HEK293 (cell line): ENCODE results near the gene NR1H2.

Source experiments
- CTCF ChIA-PET: fragments of 350-600 bp; formaldehyde crosslinking; extraction: SDS; loops from one replicate; lab custom pipeline; 2021; ENCODE audit warnings: antibody characterized with exemption; lab: Yijun Ruan, JAX
- POLR2A ChIA-PET: fragments of 300-600 bp; formaldehyde crosslinking; extraction: SDS; loops from one replicate; lab custom pipeline; 2020; ENCODE audit warnings: antibody characterized with exemption, inconsistent platforms; lab: Yijun Ruan, JAX
- H3K27ac ChIP-seq: fragments of 200-500 bp; sonication (Bioruptor generic); 2 replicates; pipeline ENCODE4 v1.5.1; 2014; ENCODE audit warnings: low read depth, low read length, control low read depth, inconsistent platforms; ENCODE audit errors: extremely low read depth
- H3K36me3 ChIP-seq, 2 experiments: fragments of 200-500 bp in 1 of 2; sonication (Bioruptor generic) in 1 of 2; 1 replicate in 1 of 2; 2 replicates in 1 of 2; pipeline ENCODE4 v1.5.1; 2014 to 2017; ENCODE audit warnings: inconsistent platforms in 2 of 2, low read length in 2 of 2; ENCODE audit not compliant: control insufficient read depth in 2 of 2, insufficient read depth in 1 of 2
- H3K4me1 ChIP-seq: fragments of 200-500 bp; sonication (Bioruptor generic); 2 replicates; pipeline ENCODE4 v1.5.1; 2014; ENCODE audit warnings: mild to moderate bottlenecking, low read length, inconsistent platforms; ENCODE audit not compliant: control insufficient read depth, insufficient read depth
- H3K4me3 ChIP-seq: 2 replicates; pipeline ENCODE4 v1.5.1; 2011; ENCODE audit warnings: low read depth, mild to moderate bottlenecking, control low read depth, low read length, moderate library complexity
- H3K9me3 ChIP-seq: fragments of 200-500 bp; sonication (Bioruptor generic); 2 replicates; pipeline ENCODE4 v1.5.1; 2014; ENCODE audit warnings: low read depth, low read length, inconsistent platforms; ENCODE audit not compliant: control insufficient read depth, insufficient read depth
- BCL11B ChIP-seq: fragments of 450-650 bp; formaldehyde crosslinking; IDR thresholded peaks from 2 replicates; pipeline ENCODE4 v1.5.1; 2016; ENCODE audit warnings: low read depth, missing biosample characterization, missing genetic modification characterization
- KLF1 ChIP-seq: fragments of 450-650 bp; formaldehyde crosslinking; IDR thresholded peaks from 2 replicates; pipeline ENCODE4 v1.5.1; 2016; ENCODE audit warnings: missing biosample characterization, missing genetic modification characterization
- PATZ1 ChIP-seq: fragments of 450-650 bp; formaldehyde crosslinking; IDR thresholded peaks from 2 replicates; pipeline ENCODE4 v1.5.1; 2016; ENCODE audit warnings: missing biosample characterization, missing genetic modification characterization
- SP2 ChIP-seq: fragments of 450-650 bp; formaldehyde crosslinking; IDR thresholded peaks from 2 replicates; pipeline ENCODE4 v1.5.1; 2016; ENCODE audit warnings: missing biosample characterization, missing genetic modification characterization
- ZNF132 ChIP-seq: fragments of 450-650 bp; formaldehyde crosslinking; IDR thresholded peaks from 2 replicates; pipeline ENCODE4 v1.5.1; 2017; ENCODE audit warnings: missing biosample characterization, missing genetic modification characterization, borderline replicate concordance
- ZNF248 ChIP-seq: fragments of 450-650 bp; formaldehyde crosslinking; IDR thresholded peaks from 2 replicates; pipeline ENCODE4 v1.5.1; 2017; ENCODE audit warnings: missing biosample characterization, missing genetic modification characterization
- ZNF292 ChIP-seq: fragments of 450-650 bp; formaldehyde crosslinking; IDR thresholded peaks from 2 replicates; pipeline ENCODE4 v1.5.1; 2016; ENCODE audit warnings: low read depth, missing biosample characterization, missing genetic modification characterization, borderline replicate concordance
- ZNF341 ChIP-seq: fragments of 450-650 bp; formaldehyde crosslinking; IDR thresholded peaks from 2 replicates; pipeline ENCODE4; 2016; ENCODE audit warnings: low read depth, missing biosample characterization, missing genetic modification characterization
- ZNF530 ChIP-seq: fragments of 450-650 bp; formaldehyde crosslinking; IDR thresholded peaks from 2 replicates; pipeline ENCODE4 v1.5.1; 2016; ENCODE audit warnings: low read depth, missing biosample characterization, missing genetic modification characterization
- ZNF585B ChIP-seq: fragments of 450-650 bp; formaldehyde crosslinking; IDR thresholded peaks from 2 replicates; pipeline ENCODE4 v1.5.1; 2016; ENCODE audit warnings: missing biosample characterization, missing genetic modification characterization
- ZSCAN18 ChIP-seq: fragments of 450-650 bp; formaldehyde crosslinking; IDR thresholded peaks from 2 replicates; pipeline ENCODE4 v1.5.1; 2016; ENCODE audit warnings: missing biosample characterization, missing genetic modification characterization
- ZSCAN30 ChIP-seq: fragments of 450-650 bp; IDR thresholded peaks from 2 replicates; pipeline ENCODE4 v1.5.1; 2018; ENCODE audit warnings: missing biosample characterization, mild to moderate bottlenecking, missing genetic modification characterization, moderate library complexity
- TF ChIP-seq, protein P1 (sequence below): fragments of 450-650 bp; formaldehyde crosslinking; IDR thresholded peaks from 2 replicates; pipeline ENCODE4 v1.5.1; 2016; ENCODE audit warnings: missing biosample characterization, missing genetic modification characterization
- TF ChIP-seq, protein P2 (sequence below): fragments of 450-650 bp; formaldehyde crosslinking; IDR thresholded peaks from 2 replicates; pipeline ENCODE4 v1.5.1; 2016; ENCODE audit warnings: missing biosample characterization, missing genetic modification characterization

NR1H2 gene

DNA sequence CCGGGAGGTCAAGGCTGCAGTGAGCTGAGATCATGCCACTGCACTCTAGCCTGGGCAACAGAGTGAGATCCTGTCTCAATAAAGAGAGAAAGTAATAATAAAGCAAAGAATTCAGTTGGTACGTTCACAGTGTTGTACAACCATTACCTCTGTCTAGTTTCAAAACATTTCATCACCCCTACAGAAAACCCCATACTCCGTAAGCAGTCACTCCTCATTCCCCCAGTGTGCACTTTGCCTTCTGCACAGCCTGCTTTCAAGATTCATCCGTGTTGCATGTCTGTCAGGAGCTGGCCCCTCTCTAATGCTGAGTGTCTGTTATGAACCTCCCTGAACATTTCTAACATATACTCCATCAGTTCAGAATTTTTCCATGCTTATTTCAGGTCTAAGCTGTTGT lies 17.3 kb downstream of the NR1H2 start (continued):
- TF ChIP-seq, protein P1, sequence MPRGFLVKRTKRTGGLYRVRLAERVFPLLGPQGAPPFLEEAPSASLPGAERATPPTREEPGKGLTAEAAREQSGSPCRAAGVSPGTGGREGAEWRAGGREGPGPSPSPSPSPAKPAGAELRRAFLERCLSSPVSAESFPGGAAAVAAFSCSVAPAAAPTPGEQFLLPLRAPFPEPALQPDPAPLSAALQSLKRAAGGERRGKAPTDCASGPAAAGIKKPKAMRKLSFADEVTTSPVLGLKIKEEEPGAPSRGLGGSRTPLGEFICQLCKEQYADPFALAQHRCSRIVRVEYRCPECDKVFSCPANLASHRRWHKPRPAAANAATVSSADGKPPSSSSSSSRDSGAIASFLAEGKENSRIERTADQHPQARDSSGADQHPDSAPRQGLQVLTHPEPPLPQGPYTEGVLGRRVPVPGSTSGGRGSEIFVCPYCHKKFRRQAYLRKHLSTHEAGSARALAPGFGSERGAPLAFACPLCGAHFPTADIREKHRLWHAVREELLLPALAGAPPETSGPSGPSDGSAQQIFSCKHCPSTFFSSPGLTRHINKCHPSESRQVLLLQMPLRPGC (tag by site-specific recombination) = no peak
- no peak for TF ChIP-seq ZSCAN30 (tag by site-specific recombination)
- no peak for TF ChIP-seq ZNF530 (tag by site-specific recombination)
- TF ChIP-seq SP2 = no peak
- no peak for TF ChIP-seq ZNF132 (tag by site-specific recombination)

DNA sequence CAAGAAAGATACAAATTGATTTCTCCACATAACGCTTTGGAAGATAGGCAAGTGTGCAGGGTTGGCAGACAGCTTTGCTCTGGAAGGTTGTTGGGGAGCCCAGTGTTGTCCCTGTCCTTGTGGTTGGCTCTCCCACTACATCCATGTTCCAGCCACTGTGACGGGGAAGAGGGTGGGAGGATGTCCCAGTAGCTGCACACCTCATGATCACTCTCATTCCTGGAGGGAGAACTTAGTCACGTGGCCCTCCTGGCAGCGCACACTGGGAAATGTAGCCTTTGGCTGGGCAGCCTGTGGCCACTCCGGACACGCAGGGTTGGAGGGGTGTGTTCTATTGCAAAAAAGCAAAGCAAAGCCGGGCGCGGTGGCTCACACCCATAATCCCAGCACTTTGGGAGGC lies 17.8 kb downstream of the NR1H2 start:
- Histone ChIP-seq H3K4me3 (no peak overlapping the region), H3K9me3 (no peaks in the 10 kb centered on the region), H3K4me1 (no peaks in the 10 kb centered on the region), H3K27ac (no peak overlapping the region), H3K36me3 (peaks cover 36 to 38% of the 10 kb centered on the region in 2 experiments)
- ChIA-PET CTCF (interaction anchor here (0.6 to 1.2 kb wide), 3 partner anchors 26 to 146 kb away, joined by 3 to 6 read pairs (median 6); no protein-coding TSS in a partner anchor), POLR2A (interaction anchor here (1.2 kb wide), 1 partner anchor 10 kb away, joined by 7 read pairs; the partner anchor contains the start of gene POLD1)
- no peak for TF ChIP-seq PATZ1 (tag by site-specific recombination)
- peak; percentile 52 for TF ChIP-seq KLF1 (tag by site-specific recombination)

DNA sequence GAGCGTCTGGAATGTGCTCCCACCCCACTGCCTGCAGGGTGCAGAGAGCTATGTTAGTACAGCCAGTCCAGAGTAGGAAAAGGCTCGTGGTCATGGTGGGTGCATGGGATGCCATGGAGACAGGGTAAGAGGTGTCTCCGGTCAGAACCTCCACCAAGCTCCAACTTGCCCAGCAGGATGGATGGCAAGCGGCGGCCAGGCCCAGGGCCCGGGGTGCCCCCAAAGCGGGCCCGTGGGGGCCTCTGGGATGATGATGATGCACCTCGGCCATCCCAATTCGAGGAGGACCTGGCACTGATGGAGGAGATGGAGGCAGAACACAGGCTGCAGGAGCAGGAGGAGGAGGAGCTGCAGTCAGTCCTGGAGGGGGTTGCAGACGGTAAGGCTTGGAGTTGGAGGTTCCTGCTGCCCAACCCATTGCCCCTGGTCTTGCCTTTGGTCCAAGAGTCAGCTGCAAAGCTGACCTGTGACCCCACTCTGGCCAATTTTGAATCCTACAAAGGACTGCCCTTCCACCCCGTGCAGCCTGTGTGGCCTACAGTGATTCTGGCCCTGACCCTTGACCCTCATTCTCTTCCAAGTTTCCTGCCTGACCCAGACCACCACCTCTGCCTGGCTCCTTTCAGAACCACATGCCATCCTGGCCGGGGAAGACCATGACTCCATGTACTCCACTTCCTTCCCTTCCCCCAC lies 22.6 kb downstream of the NR1H2 start:
- Histone ChIP-seq H3K9me3 (no peaks in the 10 kb centered on the region), H3K4me1 (no peaks in the 10 kb centered on the region), H3K27ac (no peak overlapping the region)
- ChIA-PET CTCF (interaction anchor here (0.5 kb wide), 1 partner anchor 62 kb away, joined by 3 read pairs; no protein-coding TSS in a partner anchor), POLR2A (interaction anchor here (1.2 kb wide), 1 partner anchor 15 kb away, joined by 3 read pairs; the partner anchor contains the start of gene POLD1)
- peak; percentile 79 for TF ChIP-seq BCL11B
- TF ChIP-seq ZNF341 (tag by site-specific recombination) = no peak
- TF ChIP-seq, all 188 proteins: peak for 1
- Histone ChIP-seq H3K4me3 (no peak overlapping the region), H3K36me3 (peaks cover 26 to 45% of the 10 kb centered on the region in 2 experiments)

- POLR2A ChIA-PET = interaction anchor here (1.2 kb wide), 1 partner anchor 15 kb away, joined by 3 read pairs; the partner anchor contains the start of gene POLD1
- H3K4me3 ChIP-seq = no peak overlapping the region
- H3K4me1 ChIP-seq = no peaks in the 10 kb centered on the region
- CTCF ChIA-PET = interaction anchor here (0.5 kb wide), 2 partner anchors 61 to 83 kb away, joined by 3 to 4 read pairs; no protein-coding TSS in a partner anchor
- no peak overlapping the region for H3K27ac ChIP-seq
- H3K36me3 ChIP-seq = peaks cover 25 to 44% of the 10 kb centered on the region in 2 experiments
- no peaks in the 10 kb centered on the region for H3K9me3 ChIP-seq
- TF ChIP-seq ZNF248 = no peak
- no peak for TF ChIP-seq ZSCAN18 (tag by site-specific recombination)
- TF ChIP-seq ZNF585B (tag by site-specific recombination) = no peak
- no peak for TF ChIP-seq ZNF292 (tag by site-specific recombination)
- TF ChIP-seq, protein P2, sequence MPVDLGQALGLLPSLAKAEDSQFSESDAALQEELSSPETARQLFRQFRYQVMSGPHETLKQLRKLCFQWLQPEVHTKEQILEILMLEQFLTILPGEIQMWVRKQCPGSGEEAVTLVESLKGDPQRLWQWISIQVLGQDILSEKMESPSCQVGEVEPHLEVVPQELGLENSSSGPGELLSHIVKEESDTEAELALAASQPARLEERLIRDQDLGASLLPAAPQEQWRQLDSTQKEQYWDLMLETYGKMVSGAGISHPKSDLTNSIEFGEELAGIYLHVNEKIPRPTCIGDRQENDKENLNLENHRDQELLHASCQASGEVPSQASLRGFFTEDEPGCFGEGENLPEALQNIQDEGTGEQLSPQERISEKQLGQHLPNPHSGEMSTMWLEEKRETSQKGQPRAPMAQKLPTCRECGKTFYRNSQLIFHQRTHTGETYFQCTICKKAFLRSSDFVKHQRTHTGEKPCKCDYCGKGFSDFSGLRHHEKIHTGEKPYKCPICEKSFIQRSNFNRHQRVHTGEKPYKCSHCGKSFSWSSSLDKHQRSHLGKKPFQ (tag by site-specific recombination) = no peak
These were observed 23.1 kb downstream of the NR1H2 start for GRCh38 chr19:50399368-50399745.
